HCT116 (cell line): Measurements from ENCODE around the gene TFF1.

ENCODE experiments used
- CEBPB ChIP-seq: IDR thresholded peaks from 2 replicates; pipeline ENCODE4 v1.6.1; 2012; ENCODE audit warnings: low read depth
- EGR1 ChIP-seq: IDR thresholded peaks from 2 replicates; pipeline ENCODE4 v1.6.1; 2012; ENCODE audit warnings: low read depth
- ELF1 ChIP-seq: IDR thresholded peaks from 2 replicates; pipeline ENCODE4 v1.6.1; 2012; ENCODE audit warnings: low read depth, borderline replicate concordance
- EZH2 ChIP-seq: fragments of 200-600 bp; sonication (generic); IDR thresholded peaks from 2 replicates; pipeline ENCODE4 v1.6.1; 2017; ENCODE audit warnings: antibody characterized with exemption, mixed run types
- EZH2phosphoT487 ChIP-seq: fragments of 200-600 bp; IDR thresholded peaks from 2 replicates; pipeline ENCODE4 v1.6.1; 2018; ENCODE audit warnings: antibody characterized with exemption, borderline replicate concordance
- JUND ChIP-seq: IDR thresholded peaks from 2 replicates; pipeline ENCODE4 v1.6.1; 2012
- POLR2A ChIP-seq: IDR thresholded peaks from 2 replicates; pipeline ENCODE4 v1.7.0; 2011; ENCODE audit warnings: borderline replicate concordance; ENCODE audit not compliant: insufficient read depth, insufficient read length; ENCODE audit errors: extremely low read depth
- TCF7L2 ChIP-seq: IDR thresholded peaks from 2 replicates; pipeline ENCODE4 v1.7.0; 2011; ENCODE audit warnings: borderline replicate concordance, inconsistent platforms; ENCODE audit not compliant: insufficient read depth, insufficient read length; ENCODE audit errors: extremely low read depth
- YY1 ChIP-seq: IDR thresholded peaks from 2 replicates; pipeline ENCODE4 v1.6.1; 2011; ENCODE audit warnings: low read length, low read depth, moderate library complexity, mild to moderate bottlenecking; ENCODE audit not compliant: insufficient replicate concordance; ENCODE audit errors: extremely low read depth
- TF ChIP-seq, protein P1 (sequence below), 3 experiments: fragments of 200-600 bp in 1 of 3; sonication (generic) in 1 of 3; IDR thresholded peaks in 2 of 3; conservative IDR thresholded peaks in 1 of 3; 2 replicates each; pipeline ENCODE4 v1.5.1; 2012 to 2017; ENCODE audit warnings: low read depth in 2 of 3, low read length in 2 of 3, antibody characterized with exemption in 1 of 3, borderline replicate concordance in 1 of 3, control low read depth in 1 of 3, mild to moderate bottlenecking in 1 of 3, mixed read lengths in 1 of 3, mixed run types in 1 of 3, moderate library complexity in 1 of 3; ENCODE audit not compliant: insufficient read depth in 1 of 3

DNA sequence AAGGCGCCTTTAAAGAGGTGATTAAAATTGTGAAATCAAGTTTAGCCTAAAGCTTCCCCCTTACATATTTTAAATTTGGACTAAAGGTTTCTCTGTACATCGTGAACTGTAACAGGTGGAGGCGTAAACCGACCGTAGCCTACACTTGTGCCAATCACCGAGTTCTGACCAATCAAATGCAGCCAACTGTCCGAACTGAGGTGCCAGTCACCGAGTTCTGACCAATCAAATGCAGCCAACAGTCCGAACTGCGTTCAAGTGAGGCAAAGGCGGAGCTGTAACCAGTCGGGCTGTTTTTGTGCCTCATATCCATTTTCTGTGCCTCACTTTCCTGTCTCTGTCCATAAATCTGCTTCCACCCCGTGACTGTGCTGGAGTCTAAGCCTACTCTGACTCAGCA lies 7.4 kb downstream of the TFF1 start:
- TF ChIP-seq YY1 (no peak), ELF1 (no peak), EZH2 (no peak), POLR2A (no peak), EGR1 (no peak), CEBPB (no peak), JUND (no peak), TCF7L2 (no peak), EZH2phosphoT487 (no peak)
- TF ChIP-seq, protein P1, sequence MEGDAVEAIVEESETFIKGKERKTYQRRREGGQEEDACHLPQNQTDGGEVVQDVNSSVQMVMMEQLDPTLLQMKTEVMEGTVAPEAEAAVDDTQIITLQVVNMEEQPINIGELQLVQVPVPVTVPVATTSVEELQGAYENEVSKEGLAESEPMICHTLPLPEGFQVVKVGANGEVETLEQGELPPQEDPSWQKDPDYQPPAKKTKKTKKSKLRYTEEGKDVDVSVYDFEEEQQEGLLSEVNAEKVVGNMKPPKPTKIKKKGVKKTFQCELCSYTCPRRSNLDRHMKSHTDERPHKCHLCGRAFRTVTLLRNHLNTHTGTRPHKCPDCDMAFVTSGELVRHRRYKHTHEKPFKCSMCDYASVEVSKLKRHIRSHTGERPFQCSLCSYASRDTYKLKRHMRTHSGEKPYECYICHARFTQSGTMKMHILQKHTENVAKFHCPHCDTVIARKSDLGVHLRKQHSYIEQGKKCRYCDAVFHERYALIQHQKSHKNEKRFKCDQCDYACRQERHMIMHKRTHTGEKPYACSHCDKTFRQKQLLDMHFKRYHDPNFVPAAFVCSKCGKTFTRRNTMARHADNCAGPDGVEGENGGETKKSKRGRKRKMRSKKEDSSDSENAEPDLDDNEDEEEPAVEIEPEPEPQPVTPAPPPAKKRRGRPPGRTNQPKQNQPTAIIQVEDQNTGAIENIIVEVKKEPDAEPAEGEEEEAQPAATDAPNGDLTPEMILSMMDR (IDR thresholded peaks at IDR 0.05 in 2 of 3, conservative IDR thresholded peaks at IDR 0.05 in 1 of 3; ENCODE audit: borderline replicate concordance in 1 of 3, insufficient read depth in 1 of 3, low read depth in 2 of 3, low read length in 2 of 3) = no peak
